ENCODE measurements around the gene ELANE. TPM values are rescaled to one million over a fixed set of nuclear protein-coding genes. Genes with fewer than 3 reads are reported as not detected.
A peak's percentile ranks its signal among the peaks of the same experiment; 100 is the strongest.

The ELANE gene
- total and polyA plus RNA-seq, 9 of the 15 experiments (the other 6 are each of a cell fraction or from before 2014, with no cell fraction given): not detected

DNA sequence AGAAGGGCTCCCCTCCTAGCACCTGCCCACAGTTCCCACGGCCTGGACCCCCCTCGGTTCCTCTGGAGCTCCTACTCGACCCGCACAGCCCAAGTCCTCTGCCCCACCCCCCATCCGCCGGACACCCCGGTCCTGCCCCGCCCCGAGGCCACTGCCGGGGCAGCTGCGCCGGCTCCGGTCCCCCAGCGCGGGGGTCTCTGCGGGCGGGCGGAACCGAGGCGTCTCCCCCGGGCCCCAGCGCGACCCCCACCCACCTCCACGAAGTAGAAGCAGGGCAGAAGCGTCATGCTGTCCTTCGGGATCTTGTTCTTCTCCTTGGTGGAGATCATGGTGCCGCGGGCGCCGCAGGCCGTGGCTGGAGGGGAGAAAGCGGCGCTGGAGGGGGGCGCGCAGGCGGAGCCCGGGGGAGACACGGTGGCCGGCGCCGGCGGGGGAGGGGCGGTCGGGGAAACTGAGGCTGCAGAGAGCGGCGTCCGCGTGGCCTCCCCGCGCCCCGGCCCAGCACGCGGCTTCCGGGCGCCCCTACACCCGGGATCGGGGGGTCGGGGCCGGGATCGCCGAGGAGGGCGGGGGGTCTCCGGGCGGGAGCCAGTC is 30.8 kb upstream of the ELANE start (continued):
- TF ChIP-seq, protein P1, sequence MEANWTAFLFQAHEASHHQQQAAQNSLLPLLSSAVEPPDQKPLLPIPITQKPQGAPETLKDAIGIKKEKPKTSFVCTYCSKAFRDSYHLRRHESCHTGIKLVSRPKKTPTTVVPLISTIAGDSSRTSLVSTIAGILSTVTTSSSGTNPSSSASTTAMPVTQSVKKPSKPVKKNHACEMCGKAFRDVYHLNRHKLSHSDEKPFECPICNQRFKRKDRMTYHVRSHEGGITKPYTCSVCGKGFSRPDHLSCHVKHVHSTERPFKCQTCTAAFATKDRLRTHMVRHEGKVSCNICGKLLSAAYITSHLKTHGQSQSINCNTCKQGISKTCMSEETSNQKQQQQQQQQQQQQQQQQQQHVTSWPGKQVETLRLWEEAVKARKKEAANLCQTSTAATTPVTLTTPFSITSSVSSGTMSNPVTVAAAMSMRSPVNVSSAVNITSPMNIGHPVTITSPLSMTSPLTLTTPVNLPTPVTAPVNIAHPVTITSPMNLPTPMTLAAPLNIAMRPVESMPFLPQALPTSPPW (CRISPR knock-in tag; IDR thresholded peaks at IDR 0.05): peak; percentile 56
- no peak for TF ChIP-seq LEF1 (IDR thresholded peaks at IDR 0.05)
- no peak for TF ChIP-seq ZNF324 (CRISPR knock-in tag; IDR thresholded peaks at IDR 0.05)
- no peak for TF ChIP-seq SAFB (IDR thresholded peaks at IDR 0.05; ENCODE audit: borderline replicate concordance, low read depth, low read length)
- peak; percentile 69 for TF ChIP-seq RBFOX2 (IDR thresholded peaks at IDR 0.05; ENCODE audit: low read depth, low read length)
- no peak for TF ChIP-seq SRSF9 (IDR thresholded peaks at IDR 0.05; ENCODE audit: borderline replicate concordance, low read depth, low read length)
- TF ChIP-seq RFX1 (IDR thresholded peaks at IDR 0.05): no peak
- TF ChIP-seq, protein P2, sequence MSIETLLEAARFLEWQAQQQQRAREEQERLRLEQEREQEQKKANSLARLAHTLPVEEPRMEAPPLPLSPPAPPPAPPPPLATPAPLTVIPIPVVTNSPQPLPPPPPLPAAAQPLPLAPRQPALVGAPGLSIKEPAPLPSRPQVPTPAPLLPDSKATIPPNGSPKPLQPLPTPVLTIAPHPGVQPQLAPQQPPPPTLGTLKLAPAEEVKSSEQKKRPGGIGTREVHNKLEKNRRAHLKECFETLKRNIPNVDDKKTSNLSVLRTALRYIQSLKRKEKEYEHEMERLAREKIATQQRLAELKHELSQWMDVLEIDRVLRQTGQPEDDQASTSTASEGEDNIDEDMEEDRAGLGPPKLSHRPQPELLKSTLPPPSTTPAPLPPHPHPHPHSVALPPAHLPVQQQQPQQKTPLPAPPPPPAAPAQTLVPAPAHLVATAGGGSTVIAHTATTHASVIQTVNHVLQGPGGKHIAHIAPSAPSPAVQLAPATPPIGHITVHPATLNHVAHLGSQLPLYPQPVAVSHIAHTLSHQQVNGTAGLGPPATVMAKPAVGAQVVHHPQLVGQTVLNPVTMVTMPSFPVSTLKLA (conservative IDR thresholded peaks at IDR 0.05): 0 out of 4 replicates have a peak, but pooled peaks of 1 of the 2 experiments have one; percentile 47
- no peak for TF ChIP-seq NR2F6 (CRISPR knock-in tag; IDR thresholded peaks at IDR 0.05)
- TF ChIP-seq ZFX (CRISPR knock-in tag; IDR thresholded peaks at IDR 0.05): peak; percentile 60
- TF ChIP-seq ZNF239 (CRISPR knock-in tag; IDR thresholded peaks at IDR 0.05): no peak
- no peak for TF ChIP-seq ZFP1 (CRISPR knock-in tag; IDR thresholded peaks at IDR 0.05)
- TF ChIP-seq SMAD2 (IDR thresholded peaks at IDR 0.05; ENCODE audit: low read depth, low read length): no peak
- no peak for TF ChIP-seq MAFF (IDR thresholded peaks at IDR 0.05; ENCODE audit: low read length)
- no peak for TF ChIP-seq ZFP30 (CRISPR knock-in tag; IDR thresholded peaks at IDR 0.05; ENCODE audit: borderline replicate concordance)
- TF ChIP-seq, protein P3, sequence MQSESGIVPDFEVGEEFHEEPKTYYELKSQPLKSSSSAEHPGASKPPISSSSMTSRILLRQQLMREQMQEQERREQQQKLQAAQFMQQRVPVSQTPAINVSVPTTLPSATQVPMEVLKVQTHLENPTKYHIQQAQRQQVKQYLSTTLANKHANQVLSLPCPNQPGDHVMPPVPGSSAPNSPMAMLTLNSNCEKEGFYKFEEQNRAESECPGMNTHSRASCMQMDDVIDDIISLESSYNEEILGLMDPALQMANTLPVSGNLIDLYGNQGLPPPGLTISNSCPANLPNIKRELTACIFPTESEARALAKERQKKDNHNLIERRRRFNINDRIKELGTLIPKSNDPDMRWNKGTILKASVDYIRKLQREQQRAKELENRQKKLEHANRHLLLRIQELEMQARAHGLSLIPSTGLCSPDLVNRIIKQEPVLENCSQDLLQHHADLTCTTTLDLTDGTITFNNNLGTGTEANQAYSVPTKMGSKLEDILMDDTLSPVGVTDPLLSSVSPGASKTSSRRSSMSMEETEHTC (IDR thresholded peaks at IDR 0.05): no peak
- TF ChIP-seq, protein P4, sequence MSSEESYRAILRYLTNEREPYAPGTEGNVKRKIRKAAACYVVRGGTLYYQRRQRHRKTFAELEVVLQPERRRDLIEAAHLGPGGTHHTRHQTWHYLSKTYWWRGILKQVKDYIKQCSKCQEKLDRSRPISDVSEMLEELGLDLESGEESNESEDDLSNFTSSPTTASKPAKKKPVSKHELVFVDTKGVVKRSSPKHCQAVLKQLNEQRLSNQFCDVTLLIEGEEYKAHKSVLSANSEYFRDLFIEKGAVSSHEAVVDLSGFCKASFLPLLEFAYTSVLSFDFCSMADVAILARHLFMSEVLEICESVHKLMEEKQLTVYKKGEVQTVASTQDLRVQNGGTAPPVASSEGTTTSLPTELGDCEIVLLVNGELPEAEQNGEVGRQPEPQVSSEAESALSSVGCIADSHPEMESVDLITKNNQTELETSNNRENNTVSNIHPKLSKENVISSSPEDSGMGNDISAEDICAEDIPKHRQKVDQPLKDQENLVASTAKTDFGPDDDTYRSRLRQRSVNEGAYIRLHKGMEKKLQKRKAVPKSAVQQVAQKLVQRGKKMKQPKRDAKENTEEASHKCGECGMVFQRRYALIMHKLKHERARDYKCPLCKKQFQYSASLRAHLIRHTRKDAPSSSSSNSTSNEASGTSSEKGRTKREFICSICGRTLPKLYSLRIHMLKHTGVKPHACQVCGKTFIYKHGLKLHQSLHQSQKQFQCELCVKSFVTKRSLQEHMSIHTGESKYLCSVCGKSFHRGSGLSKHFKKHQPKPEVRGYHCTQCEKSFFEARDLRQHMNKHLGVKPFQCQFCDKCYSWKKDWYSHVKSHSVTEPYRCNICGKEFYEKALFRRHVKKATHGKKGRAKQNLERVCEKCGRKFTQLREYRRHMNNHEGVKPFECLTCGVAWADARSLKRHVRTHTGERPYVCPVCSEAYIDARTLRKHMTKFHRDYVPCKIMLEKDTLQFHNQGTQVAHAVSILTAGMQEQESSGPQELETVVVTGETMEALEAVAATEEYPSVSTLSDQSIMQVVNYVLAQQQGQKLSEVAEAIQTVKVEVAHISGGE (CRISPR knock-in tag; IDR thresholded peaks at IDR 0.05): no peak
- TF ChIP-seq RFX7 (CRISPR knock-in tag; IDR thresholded peaks at IDR 0.05): no peak
- no peak for TF ChIP-seq ZNF561 (CRISPR knock-in tag; conservative IDR thresholded peaks at IDR 0.05)
- TF ChIP-seq, protein P5, sequence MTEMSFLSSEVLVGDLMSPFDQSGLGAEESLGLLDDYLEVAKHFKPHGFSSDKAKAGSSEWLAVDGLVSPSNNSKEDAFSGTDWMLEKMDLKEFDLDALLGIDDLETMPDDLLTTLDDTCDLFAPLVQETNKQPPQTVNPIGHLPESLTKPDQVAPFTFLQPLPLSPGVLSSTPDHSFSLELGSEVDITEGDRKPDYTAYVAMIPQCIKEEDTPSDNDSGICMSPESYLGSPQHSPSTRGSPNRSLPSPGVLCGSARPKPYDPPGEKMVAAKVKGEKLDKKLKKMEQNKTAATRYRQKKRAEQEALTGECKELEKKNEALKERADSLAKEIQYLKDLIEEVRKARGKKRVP (CRISPR knock-in tag; IDR thresholded peaks at IDR 0.05): no peak
